ENCODE measurements around the gene MCC.

The MCC gene

GRCh38 chr5:113083481-113083880 lies 404.8 kb downstream of the MCC start:
- no peak for ATAC-seq
- TF ChIP-seq CREB5 (CRISPR knock-in tag; IDR thresholded peaks at IDR 0.05; ENCODE audit: low read depth) (no peak), RARB (CRISPR knock-in tag; IDR thresholded peaks at IDR 0.05) (no peak), PPARA (CRISPR knock-in tag; IDR thresholded peaks at IDR 0.05; ENCODE audit: borderline replicate concordance) (no peak), GLIS3 (CRISPR knock-in tag; IDR thresholded peaks at IDR 0.05) (no peak), CSDC2 (CRISPR knock-in tag; IDR thresholded peaks at IDR 0.05) (no peak), TCF4 (CRISPR knock-in tag; IDR thresholded peaks at IDR 0.05; ENCODE audit: borderline replicate concordance) (no peak), BACH2 (CRISPR knock-in tag; IDR thresholded peaks at IDR 0.05; ENCODE audit: borderline replicate concordance) (no peak), SNAI2 (CRISPR knock-in tag; IDR thresholded peaks at IDR 0.05) (no peak), ZNF565 (CRISPR knock-in tag; conservative IDR thresholded peaks at IDR 0.05; ENCODE audit: low read depth) (no peak), ZNF70 (CRISPR knock-in tag; IDR thresholded peaks at IDR 0.05) (no peak), TOX (CRISPR knock-in tag; IDR thresholded peaks at IDR 0.05; ENCODE audit: borderline replicate concordance) (no peak), ARNTL (CRISPR knock-in tag; IDR thresholded peaks at IDR 0.05; ENCODE audit: borderline replicate concordance, low read depth) (no peak), ZFP3 (CRISPR knock-in tag; IDR thresholded peaks at IDR 0.05) (no peak), ESRRG (CRISPR knock-in tag; IDR thresholded peaks at IDR 0.05) (no peak)
- TF ChIP-seq, protein P1, sequence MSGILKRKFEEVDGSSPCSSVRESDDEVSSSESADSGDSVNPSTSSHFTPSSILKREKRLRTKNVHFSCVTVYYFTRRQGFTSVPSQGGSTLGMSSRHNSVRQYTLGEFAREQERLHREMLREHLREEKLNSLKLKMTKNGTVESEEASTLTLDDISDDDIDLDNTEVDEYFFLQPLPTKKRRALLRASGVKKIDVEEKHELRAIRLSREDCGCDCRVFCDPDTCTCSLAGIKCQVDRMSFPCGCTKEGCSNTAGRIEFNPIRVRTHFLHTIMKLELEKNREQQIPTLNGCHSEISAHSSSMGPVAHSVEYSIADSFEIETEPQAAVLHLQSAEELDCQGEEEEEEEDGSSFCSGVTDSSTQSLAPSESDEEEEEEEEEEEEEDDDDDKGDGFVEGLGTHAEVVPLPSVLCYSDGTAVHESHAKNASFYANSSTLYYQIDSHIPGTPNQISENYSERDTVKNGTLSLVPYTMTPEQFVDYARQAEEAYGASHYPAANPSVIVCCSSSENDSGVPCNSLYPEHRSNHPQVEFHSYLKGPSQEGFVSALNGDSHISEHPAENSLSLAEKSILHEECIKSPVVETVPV (CRISPR knock-in tag; IDR thresholded peaks at IDR 0.05), result no peak
- TF ChIP-seq, protein P2, sequence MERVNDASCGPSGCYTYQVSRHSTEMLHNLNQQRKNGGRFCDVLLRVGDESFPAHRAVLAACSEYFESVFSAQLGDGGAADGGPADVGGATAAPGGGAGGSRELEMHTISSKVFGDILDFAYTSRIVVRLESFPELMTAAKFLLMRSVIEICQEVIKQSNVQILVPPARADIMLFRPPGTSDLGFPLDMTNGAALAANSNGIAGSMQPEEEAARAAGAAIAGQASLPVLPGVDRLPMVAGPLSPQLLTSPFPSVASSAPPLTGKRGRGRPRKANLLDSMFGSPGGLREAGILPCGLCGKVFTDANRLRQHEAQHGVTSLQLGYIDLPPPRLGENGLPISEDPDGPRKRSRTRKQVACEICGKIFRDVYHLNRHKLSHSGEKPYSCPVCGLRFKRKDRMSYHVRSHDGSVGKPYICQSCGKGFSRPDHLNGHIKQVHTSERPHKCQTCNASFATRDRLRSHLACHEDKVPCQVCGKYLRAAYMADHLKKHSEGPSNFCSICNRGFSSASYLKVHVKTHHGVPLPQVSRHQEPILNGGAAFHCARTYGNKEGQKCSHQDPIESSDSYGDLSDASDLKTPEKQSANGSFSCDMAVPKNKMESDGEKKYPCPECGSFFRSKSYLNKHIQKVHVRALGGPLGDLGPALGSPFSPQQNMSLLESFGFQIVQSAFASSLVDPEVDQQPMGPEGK (CRISPR knock-in tag; IDR thresholded peaks at IDR 0.05; ENCODE audit: borderline replicate concordance), result no peak
- TF ChIP-seq, protein P3, sequence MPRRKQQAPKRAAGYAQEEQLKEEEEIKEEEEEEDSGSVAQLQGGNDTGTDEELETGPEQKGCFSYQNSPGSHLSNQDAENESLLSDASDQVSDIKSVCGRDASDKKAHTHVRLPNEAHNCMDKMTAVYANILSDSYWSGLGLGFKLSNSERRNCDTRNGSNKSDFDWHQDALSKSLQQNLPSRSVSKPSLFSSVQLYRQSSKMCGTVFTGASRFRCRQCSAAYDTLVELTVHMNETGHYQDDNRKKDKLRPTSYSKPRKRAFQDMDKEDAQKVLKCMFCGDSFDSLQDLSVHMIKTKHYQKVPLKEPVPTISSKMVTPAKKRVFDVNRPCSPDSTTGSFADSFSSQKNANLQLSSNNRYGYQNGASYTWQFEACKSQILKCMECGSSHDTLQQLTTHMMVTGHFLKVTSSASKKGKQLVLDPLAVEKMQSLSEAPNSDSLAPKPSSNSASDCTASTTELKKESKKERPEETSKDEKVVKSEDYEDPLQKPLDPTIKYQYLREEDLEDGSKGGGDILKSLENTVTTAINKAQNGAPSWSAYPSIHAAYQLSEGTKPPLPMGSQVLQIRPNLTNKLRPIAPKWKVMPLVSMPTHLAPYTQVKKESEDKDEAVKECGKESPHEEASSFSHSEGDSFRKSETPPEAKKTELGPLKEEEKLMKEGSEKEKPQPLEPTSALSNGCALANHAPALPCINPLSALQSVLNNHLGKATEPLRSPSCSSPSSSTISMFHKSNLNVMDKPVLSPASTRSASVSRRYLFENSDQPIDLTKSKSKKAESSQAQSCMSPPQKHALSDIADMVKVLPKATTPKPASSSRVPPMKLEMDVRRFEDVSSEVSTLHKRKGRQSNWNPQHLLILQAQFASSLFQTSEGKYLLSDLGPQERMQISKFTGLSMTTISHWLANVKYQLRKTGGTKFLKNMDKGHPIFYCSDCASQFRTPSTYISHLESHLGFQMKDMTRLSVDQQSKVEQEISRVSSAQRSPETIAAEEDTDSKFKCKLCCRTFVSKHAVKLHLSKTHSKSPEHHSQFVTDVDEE (CRISPR knock-in tag; IDR thresholded peaks at IDR 0.05), result no peak

GRCh38 chr5:113082547-113082905 lies 405.7 kb downstream of the MCC start:
- TF ChIP-seq TOX (CRISPR knock-in tag; IDR thresholded peaks at IDR 0.05; ENCODE audit: borderline replicate concordance), result no peak
- TF ChIP-seq, protein P3 (CRISPR knock-in tag; IDR thresholded peaks at IDR 0.05), result no peak
- TF ChIP-seq PPARA (CRISPR knock-in tag; IDR thresholded peaks at IDR 0.05; ENCODE audit: borderline replicate concordance), result no peak
- TF ChIP-seq OSR1 (CRISPR knock-in tag; IDR thresholded peaks at IDR 0.05), result no peak
- no peak for TF ChIP-seq ZNF8 (CRISPR knock-in tag; IDR thresholded peaks at IDR 0.05)
- TF ChIP-seq CSDC2 (CRISPR knock-in tag; IDR thresholded peaks at IDR 0.05), result no peak
- no peak for TF ChIP-seq CREB5 (CRISPR knock-in tag; IDR thresholded peaks at IDR 0.05; ENCODE audit: low read depth)
- TF ChIP-seq ESRRG (CRISPR knock-in tag; IDR thresholded peaks at IDR 0.05), result no peak

More at GRCh38 chr5:113082547-113082905, 405.7 kb downstream of the MCC start:
- ATAC-seq, result no peak; the same call in 2 of the 3 replicates
